Prostate gland (tissue), 2 donors: ENCODE measurements around the gene ARHGEF3. TPM values are rescaled to one million over a fixed set of nuclear protein-coding genes. Genes with fewer than 3 reads are reported as not detected.

ENCODE experiments used
- DNase-seq: peaks from one replicate; pipeline ENCODE4 v3.0.0-alpha.2; 2019; ENCODE audit warnings: low spot score
- H3K27ac ChIP-seq, 2 donors: fragments of 200-600 bp; sonication (generic); 2 replicates each; pipeline ENCODE4 v1.5.1; 2017 to 2019
- H3K27me3 ChIP-seq: fragments of 200-600 bp; sonication (generic); replicated peaks from 2 replicates; pipeline ENCODE4 v1.5.1; 2019; ENCODE audit not compliant: insufficient read depth
- H3K36me3 ChIP-seq, 2 donors: fragments of 200-600 bp; sonication (generic); 1 replicate in 1 of 2; 2 replicates in 1 of 2; pipeline versions ENCODE4 v1.5.1 to v1.8.1; 2017 to 2019
- H3K4me1 ChIP-seq: fragments of 200-600 bp; sonication (generic); replicated peaks from 2 replicates; pipeline ENCODE4 v1.5.1; 2019
- H3K4me3 ChIP-seq, 2 donors: fragments of 200-600 bp; sonication (generic); 2 replicates each; pipeline ENCODE4 v1.5.1; 2017 to 2019
- H3K9me3 ChIP-seq: fragments of 200-600 bp; sonication (generic); 2 replicates; pipeline ENCODE4 v1.5.1; 2017
- POLR2A ChIP-seq: fragments of 450-650 bp; IDR thresholded peaks from one replicate; pipeline ENCODE4 v1.6.1; 2016; ENCODE audit warnings: antibody characterized with exemption, mild to moderate bottlenecking
- POLR2AphosphoS5 ChIP-seq: sonication (generic); formaldehyde crosslinking; IDR thresholded peaks from one replicate; pipeline ENCODE4 v1.6.1; 2017; ENCODE audit warnings: antibody characterized with exemption
- WGBS: methylation state at CpG from one replicate; pipeline ENCODE4 v1.1.5; 2018; 5-methylcytosine and 5-hydroxymethylcytosine counted together
- intact Hi-C: fragments of 100-400 bp; cut with DNase I; formaldehyde crosslinking; loops from one replicate; pipeline ENCODE4 v1.14.2; 2022
- total RNA-seq, 2 donors: library from RNA; depleted of rRNA; stranded (reverse); fragments of >200 nt; gene quantifications; one replicate each; pipeline ENCODE4 v1.1.0, GENCODE V29; 2016
- TF ChIP-seq, protein P1 (sequence below), 4 experiments: fragments of 200-600 bp in 2 of 4; fragments of 450-650 bp in 2 of 4; sonication (generic) in 2 of 4; IDR thresholded peaks; 1 replicate in 3 of 4; 2 replicates in 1 of 4; pipeline ENCODE4 v1.5.1; 2016 to 2019; ENCODE audit warnings: antibody characterized with exemption in 4 of 4, mild to moderate bottlenecking in 2 of 4, moderate library complexity in 2 of 4

Gene ARHGEF3
- total RNA-seq, 2 donors from 2014 or later, result 21.6 to 59.4 TPM

DNA sequence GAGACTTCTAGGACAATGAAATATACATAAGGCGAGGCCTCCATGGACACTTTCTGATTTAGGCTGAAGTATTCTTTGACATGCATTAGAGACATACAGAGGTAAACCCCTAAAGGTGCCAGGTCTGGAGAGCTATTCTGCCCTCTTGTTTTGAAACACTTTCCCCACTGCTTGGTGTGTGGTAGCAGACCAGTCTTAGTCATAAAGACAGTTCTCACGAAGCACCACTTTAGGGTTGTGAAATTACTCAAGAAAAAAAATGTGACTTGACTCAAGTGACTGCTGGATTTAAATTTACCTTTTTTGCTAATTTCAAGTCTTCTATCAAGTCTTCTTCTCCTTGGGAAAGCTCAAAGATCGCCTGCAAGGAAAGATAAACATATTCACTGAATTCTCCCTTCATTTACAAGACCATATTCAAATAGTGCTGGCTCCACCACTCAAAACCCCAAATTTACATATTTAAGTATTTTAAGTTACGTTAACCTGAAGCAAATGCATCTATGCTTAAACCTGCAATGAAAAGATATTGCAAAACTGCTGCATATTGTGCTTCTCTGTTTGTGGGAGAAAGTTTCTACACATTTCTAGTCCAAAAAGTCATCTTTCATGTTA is 48.4 kb downstream of the ARHGEF3 start:
- intact Hi-C loops, result no loop called here
- Histone ChIP-seq H3K27me3 (no peaks in the 10 kb centered on the region), H3K4me1 (no peaks in the 10 kb centered on the region), H3K27ac (no peak overlapping the region), H3K4me3 (no peak overlapping the region), H3K9me3 (no peaks in the 10 kb centered on the region), H3K36me3 (no peaks in the 10 kb centered on the region)
- WGBS, result 78% methylated on average over 4 of the region's 4 CpGs
- TF ChIP-seq POLR2AphosphoS5 (no peak), POLR2A (no peak)
- TF ChIP-seq, protein P1, sequence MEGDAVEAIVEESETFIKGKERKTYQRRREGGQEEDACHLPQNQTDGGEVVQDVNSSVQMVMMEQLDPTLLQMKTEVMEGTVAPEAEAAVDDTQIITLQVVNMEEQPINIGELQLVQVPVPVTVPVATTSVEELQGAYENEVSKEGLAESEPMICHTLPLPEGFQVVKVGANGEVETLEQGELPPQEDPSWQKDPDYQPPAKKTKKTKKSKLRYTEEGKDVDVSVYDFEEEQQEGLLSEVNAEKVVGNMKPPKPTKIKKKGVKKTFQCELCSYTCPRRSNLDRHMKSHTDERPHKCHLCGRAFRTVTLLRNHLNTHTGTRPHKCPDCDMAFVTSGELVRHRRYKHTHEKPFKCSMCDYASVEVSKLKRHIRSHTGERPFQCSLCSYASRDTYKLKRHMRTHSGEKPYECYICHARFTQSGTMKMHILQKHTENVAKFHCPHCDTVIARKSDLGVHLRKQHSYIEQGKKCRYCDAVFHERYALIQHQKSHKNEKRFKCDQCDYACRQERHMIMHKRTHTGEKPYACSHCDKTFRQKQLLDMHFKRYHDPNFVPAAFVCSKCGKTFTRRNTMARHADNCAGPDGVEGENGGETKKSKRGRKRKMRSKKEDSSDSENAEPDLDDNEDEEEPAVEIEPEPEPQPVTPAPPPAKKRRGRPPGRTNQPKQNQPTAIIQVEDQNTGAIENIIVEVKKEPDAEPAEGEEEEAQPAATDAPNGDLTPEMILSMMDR (IDR thresholded peaks at IDR 0.05), result no peak
- DNase-seq, result no peak

DNA sequence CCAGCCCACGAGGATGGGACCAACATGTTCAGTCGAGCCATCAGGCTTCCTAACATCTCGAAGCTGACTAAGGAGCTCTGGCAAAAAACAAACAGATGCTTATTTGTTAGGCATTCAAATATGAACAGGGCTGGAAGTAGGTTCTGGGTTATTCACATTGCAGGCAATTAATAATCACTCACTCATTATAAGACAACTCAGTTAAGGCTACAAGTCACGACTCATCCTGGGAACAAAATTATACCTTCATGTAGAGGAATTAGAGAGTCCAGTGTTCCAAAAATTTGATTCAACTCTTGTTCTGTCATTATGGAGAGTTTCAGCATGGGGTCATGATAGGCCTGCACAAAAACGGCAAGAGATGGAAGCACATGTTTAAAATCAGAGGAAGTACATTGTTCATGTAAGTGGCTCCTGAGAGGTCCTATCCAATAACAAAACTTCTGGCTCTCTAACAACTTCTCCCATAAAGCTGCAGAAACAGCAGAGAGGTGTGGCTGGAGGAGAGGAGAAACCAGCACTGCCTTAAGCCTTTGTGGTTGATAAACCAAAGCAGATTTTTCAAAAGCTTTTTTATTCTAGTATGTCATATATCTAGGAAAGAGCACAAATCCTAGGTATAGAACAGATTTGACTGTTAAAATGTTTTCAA is 50.6 kb downstream of the ARHGEF3 start:
- no peak overlapping the region for H3K4me3 ChIP-seq
- intact Hi-C loops, result no loop called here
- H3K27ac ChIP-seq, result no peak overlapping the region
- no peaks in the 10 kb centered on the region for H3K4me1 ChIP-seq
- no peaks in the 10 kb centered on the region for H3K36me3 ChIP-seq
- H3K9me3 ChIP-seq, result no peaks in the 10 kb centered on the region
- no peaks in the 10 kb centered on the region for H3K27me3 ChIP-seq
- TF ChIP-seq, protein P1 (IDR thresholded peaks at IDR 0.05), result no peak
- TF ChIP-seq POLR2A, result no peak
- no peak for TF ChIP-seq POLR2AphosphoS5
- 44% methylated on average over 5 of the region's 5 CpGs for WGBS
- no peak for DNase-seq

DNA sequence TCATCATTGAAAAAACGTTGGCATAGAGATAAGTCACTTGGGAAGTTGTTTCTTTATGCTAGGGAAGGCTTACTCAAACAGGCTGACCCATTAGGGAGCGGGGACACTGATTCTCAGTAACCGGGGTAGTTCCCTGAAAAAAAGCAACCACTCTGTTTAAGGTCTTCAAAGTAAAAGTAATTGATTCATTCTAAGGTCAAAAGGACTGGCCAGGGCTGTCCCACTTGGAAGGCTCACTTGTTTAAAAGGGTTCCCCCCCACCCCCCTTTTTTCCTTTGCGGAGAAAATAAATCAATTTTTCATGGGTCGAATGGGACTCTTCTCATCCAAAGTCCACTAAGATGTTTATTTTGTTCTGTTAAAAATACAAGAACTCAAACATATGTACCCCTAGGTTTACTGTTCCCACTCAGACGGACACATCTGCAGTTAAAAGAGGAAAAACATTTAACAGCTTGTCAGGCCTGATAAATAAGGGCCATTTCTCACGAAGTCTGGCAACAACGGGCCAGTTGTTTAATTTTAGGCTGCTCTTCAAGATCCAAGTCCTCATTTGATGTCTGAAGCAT is 53.0 kb downstream of the ARHGEF3 start:
- no peaks in the 10 kb centered on the region for H3K9me3 ChIP-seq
- intact Hi-C loops, result no loop called here
- no peak overlapping the region for H3K4me3 ChIP-seq
- H3K27ac ChIP-seq, result no peak overlapping the region
- H3K36me3 ChIP-seq, result peaks cover 0 to 5% of the 10 kb centered on the region in 2 donors
- 27% methylated on average over 8 of the region's 8 CpGs for WGBS
- no peaks in the 10 kb centered on the region for H3K4me1 ChIP-seq
- TF ChIP-seq POLR2AphosphoS5, result no peak
- no peaks in the 10 kb centered on the region for H3K27me3 ChIP-seq
- DNase-seq, result no peak

- Histone ChIP-seq H3K4me3 (no peak overlapping the region), H3K36me3 (peaks cover 0 to 5% of the 10 kb centered on the region in 2 donors), H3K27me3 (no peaks in the 10 kb centered on the region), H3K27ac (no peak overlapping the region), H3K4me1 (no peaks in the 10 kb centered on the region), H3K9me3 (no peaks in the 10 kb centered on the region)
- 84% methylated on average over 2 of the region's 2 CpGs for WGBS
- no peak for DNase-seq
- intact Hi-C loops, result no loop called here
- TF ChIP-seq, protein P1 (IDR thresholded peaks at IDR 0.05), result no peak
- TF ChIP-seq POLR2AphosphoS5 (no peak), POLR2A (no peak)
These were observed 54.6 kb downstream of the ARHGEF3 start for GRCh38 chr3:56747150-56747549.

DNA sequence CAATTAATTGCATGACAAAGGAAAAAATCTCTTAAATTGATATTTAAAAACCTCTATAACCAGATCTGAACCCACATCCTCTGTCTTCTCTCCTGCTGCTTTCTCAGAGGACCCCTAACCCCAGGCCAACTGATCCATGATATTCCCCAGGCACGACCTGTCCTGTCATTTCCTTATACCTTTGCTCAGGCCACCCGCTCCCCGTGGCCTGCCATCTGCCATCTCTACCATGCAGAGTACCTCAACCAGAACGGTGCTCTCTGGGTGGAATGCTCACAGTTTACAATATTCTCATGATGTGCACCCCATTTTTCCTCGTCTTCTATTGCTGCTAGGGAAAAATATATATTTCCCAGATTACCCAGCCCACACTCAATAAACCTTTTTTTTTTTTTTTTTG is 57.7 kb downstream of the ARHGEF3 start:
- Histone ChIP-seq H3K27me3 (no peaks in the 10 kb centered on the region), H3K4me3 (no peak overlapping the region), H3K4me1 (no peaks in the 10 kb centered on the region), H3K9me3 (no peaks in the 10 kb centered on the region), H3K27ac (no peak overlapping the region), H3K36me3 (peaks cover 0 to 5% of the 10 kb centered on the region in 2 donors)
- no peak for DNase-seq
- TF ChIP-seq POLR2AphosphoS5, result no peak
- TF ChIP-seq POLR2A, result no peak
- TF ChIP-seq, protein P1 (IDR thresholded peaks at IDR 0.05), result no peak
- WGBS, result 95% methylated on average over 5 of the region's 5 CpGs
- intact Hi-C loops, result no loop called here
